Natural killer cell treated with Interleukin-12 subunit alpha and Interleukin-12 subunit beta and Interleukin-15 and Interleukin-18, amount 100 ng/mL, for 72 hours (primary cell): Measurements from ENCODE around the gene NUP153. TPM values are rescaled to one million over a fixed set of nuclear protein-coding genes. Genes with fewer than 3 reads are reported as not detected.

Experiments
- ATAC-seq, 2 donors: fragments of 150-1000 bp; cut with Tn5 transposase in 1 of 2; sonication (Bioruptor Pico), chemical (Tn5 transposase) in 1 of 2; 2 replicates each; pipeline ENCODE4 v1.10.0; 2021
- DNase-seq: peaks from one replicate; pipeline ENCODE4 v3.0.0; 2022; ENCODE audit warnings: low spot score
- H3K27ac Mint-ChIP-seq, 2 donors: 1 replicate in 1 of 2; 2 replicates in 1 of 2; pipeline ENCODE4 v1.8.0; 2022; ENCODE audit warnings: mixed read lengths in 2 of 2, mild to moderate bottlenecking in 1 of 2, moderate library complexity in 1 of 2
- H3K27me3 Mint-ChIP-seq, 2 donors: 1 replicate in 1 of 2; 2 replicates in 1 of 2; pipeline ENCODE4 v1.8.0; 2022; ENCODE audit warnings: mixed read lengths in 2 of 2
- H3K36me3 Mint-ChIP-seq: one replicate; pipeline ENCODE4 v1.8.0; 2022; ENCODE audit warnings: mixed read lengths
- H3K4me1 Mint-ChIP-seq, 2 donors: 1 replicate in 1 of 2; 2 replicates in 1 of 2; pipeline ENCODE4 v1.8.0; 2022; ENCODE audit warnings: low read depth in 2 of 2, mixed read lengths in 2 of 2, mild to moderate bottlenecking in 1 of 2
- H3K4me3 Mint-ChIP-seq: one replicate; pipeline ENCODE4 v1.8.0; 2022; ENCODE audit warnings: mixed read lengths
- H3K9me3 Mint-ChIP-seq: 2 replicates; pipeline ENCODE4 v1.8.0; 2022; ENCODE audit warnings: mixed read lengths
- total RNA-seq, 2 donors: library from RNA; stranded (reverse); gene quantifications; one replicate each; pipeline ENCODE4 v1.2.3, GENCODE V29; 2022

The NUP153 gene
- total RNA-seq, 2 donors from 2014 or later, result 76.6 to 117 TPM

- Mint-ChIP-seq H3K27ac (peak overlapping the region; percentile 97 to 99), H3K4me3 (peak overlapping the region; percentile 95), H3K27me3 (no peaks in the 10 kb centered on the region), H3K4me1 (peaks cover 33 to 38% of the 10 kb centered on the region in 2 donors), H3K9me3 (no peaks in the 10 kb centered on the region), H3K36me3 (peaks cover 13% of the 10 kb centered on the region)
- ATAC-seq (peak in 1 of 2 donors; percentile 1), DNase-seq (no peak)
Measured at GRCh38 chr6:17705428-17705777, 1.3 kb downstream of the NUP153 start.

DNA sequence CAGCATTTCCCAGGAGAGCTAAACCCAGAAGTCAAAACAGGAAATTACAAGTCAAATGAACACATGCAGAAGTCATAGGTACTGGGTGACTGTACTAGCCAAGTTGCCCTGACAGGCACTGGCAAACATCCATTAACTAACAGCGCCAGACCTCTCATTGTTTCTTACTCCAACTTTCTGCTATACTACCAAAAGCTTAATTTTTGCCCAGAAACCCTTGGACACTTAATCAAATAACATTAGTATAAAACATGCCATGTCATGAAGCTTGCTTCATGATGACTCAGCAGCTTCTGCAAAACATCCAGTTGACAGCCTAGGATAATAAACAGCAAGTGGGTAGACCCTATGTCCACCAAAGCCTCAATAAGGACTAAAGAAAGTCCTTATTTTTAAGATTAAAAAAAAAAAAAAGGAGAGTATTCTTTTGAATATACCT, 3.5 kb downstream of the NUP153 start:
- ATAC-seq (no peak), DNase-seq (no peak)
- no peaks in the 10 kb centered on the region for H3K9me3 Mint-ChIP-seq

GRCh38 chr6:17700421-17701416, 6.0 kb downstream of the NUP153 start:
- Mint-ChIP-seq H3K4me1 (peaks cover 35% of the 10 kb centered on the region in 2 donors), H3K4me3 (peak overlapping the region; percentile 10), H3K9me3 (no peaks in the 10 kb centered on the region), H3K36me3 (no peaks in the 10 kb centered on the region), H3K27ac (peak overlapping the region; percentile 23 to 33), H3K27me3 (no peaks in the 10 kb centered on the region)
- DNase-seq (no peak), ATAC-seq (no peak)

More for the DNA sequence above, 3.5 kb downstream of the NUP153 start:
- no peaks in the 10 kb centered on the region for H3K27me3 Mint-ChIP-seq
- H3K36me3 Mint-ChIP-seq, result peaks cover 6% of the 10 kb centered on the region
- H3K27ac Mint-ChIP-seq, result peak overlapping the region; percentile 97 to 99
- peak overlapping the region; percentile 95 for H3K4me3 Mint-ChIP-seq
- H3K4me1 Mint-ChIP-seq, result peaks cover 29 to 39% of the 10 kb centered on the region in 2 donors

DNA sequence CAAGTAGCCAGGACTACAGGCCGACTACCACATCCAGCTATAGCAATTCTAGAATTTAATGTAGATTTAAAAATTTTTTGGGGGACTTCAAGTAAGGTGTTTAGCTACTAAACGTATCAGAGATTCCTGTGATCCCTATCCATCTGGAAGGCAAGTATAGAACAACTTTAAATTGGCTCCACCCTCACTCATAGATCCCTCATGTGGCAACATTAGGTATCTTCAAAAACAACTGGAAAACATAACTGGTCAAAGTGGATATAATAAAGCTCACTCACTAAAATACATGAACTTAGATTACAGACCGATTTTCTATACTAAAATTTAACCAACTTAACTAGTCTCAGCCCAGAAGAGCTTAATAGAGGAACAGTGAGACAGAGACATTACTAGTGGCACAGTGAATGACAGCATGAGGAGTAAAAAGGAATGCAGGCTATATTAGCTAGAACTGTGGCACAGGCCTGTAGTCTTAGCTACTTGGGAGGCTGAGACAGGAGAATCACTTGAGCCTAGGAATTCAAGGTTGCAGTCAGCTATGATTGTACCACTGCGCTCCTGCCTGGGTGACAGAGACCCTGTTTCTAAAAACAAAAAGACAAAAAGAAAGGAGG, 14.7 kb downstream of the NUP153 start:
- Mint-ChIP-seq H3K27ac (peak overlapping the region in 1 of 2 donors; percentile 72), H3K4me1 (peaks cover 48 to 65% of the 10 kb centered on the region in 2 donors), H3K27me3 (no peaks in the 10 kb centered on the region), H3K4me3 (no peak overlapping the region), H3K36me3 (no peaks in the 10 kb centered on the region), H3K9me3 (no peaks in the 10 kb centered on the region)
- DNase-seq, result no peak
- ATAC-seq, result no peak

GRCh38 chr6:17688481-17688880, 18.2 kb downstream of the NUP153 start:
- Mint-ChIP-seq H3K27me3 (no peaks in the 10 kb centered on the region), H3K4me3 (no peak overlapping the region), H3K4me1 (peaks cover 44 to 55% of the 10 kb centered on the region in 2 donors), H3K27ac (no peak overlapping the region), H3K9me3 (no peaks in the 10 kb centered on the region), H3K36me3 (peaks cover 7% of the 10 kb centered on the region)
- no peak for DNase-seq
- no peak for ATAC-seq

DNA sequence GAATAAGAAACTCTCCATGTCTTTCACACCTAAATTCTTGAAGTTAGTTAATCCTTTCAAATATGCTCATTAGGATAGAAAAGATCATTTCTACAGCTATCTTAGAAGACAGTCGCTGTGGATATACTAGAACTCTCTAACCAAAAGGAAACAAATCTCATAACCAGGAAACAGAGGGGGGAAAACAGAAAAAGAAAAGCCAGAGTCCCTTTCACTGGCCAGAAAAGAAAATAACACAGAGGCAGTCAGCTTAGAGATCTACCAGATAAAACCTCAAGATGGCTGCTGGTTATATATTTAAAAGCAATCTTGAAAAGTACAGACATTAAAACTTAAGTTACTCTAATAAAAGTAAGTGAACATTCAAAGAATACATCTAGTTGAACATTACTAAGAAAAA, 19.6 kb downstream of the NUP153 start:
- peaks cover 14% of the 10 kb centered on the region for H3K36me3 Mint-ChIP-seq

DNA sequence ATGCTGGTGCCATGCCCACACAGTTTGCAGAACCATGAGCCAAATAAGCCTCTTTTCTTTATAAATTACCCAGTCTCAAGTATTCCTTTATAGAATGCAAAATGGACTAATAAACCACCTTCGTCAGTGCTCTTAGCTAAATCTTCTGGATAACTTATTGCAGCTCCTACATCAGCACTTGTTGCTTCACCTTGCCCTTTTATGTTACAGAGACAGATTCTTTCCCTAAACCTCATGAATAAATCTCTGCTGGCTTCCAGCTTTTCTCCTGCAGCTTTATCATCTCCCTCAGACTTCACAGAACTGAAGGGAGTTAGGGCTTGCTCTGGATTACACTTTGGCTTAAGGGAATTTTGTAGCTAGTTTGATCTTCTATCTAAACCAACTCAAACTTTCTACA, 22.6 kb downstream of the NUP153 start:
- H3K36me3 Mint-ChIP-seq, result peaks cover 21% of the 10 kb centered on the region
- DNase-seq (no peak), ATAC-seq (no peak)
- H3K27me3 Mint-ChIP-seq, result no peaks in the 10 kb centered on the region
- H3K4me3 Mint-ChIP-seq, result no peak overlapping the region
- no peak overlapping the region for H3K27ac Mint-ChIP-seq
- H3K4me1 Mint-ChIP-seq, result peaks cover 50 to 59% of the 10 kb centered on the region in 2 donors
- H3K9me3 Mint-ChIP-seq, result no peaks in the 10 kb centered on the region

More for the DNA sequence above, 19.6 kb downstream of the NUP153 start:
- ATAC-seq (no peak), DNase-seq (no peak)
- H3K9me3 Mint-ChIP-seq, result no peaks in the 10 kb centered on the region
- H3K4me1 Mint-ChIP-seq, result peaks cover 43 to 53% of the 10 kb centered on the region in 2 donors
- no peak overlapping the region for H3K4me3 Mint-ChIP-seq
- no peaks in the 10 kb centered on the region for H3K27me3 Mint-ChIP-seq
- H3K27ac Mint-ChIP-seq, result peak overlapping the region in 1 of 2 donors; percentile 73

GRCh38 chr6:17683428-17683827, 23.3 kb downstream of the NUP153 start:
- Mint-ChIP-seq H3K4me1 (peaks cover 56 to 61% of the 10 kb centered on the region in 2 donors), H3K27ac (no peak overlapping the region), H3K4me3 (no peak overlapping the region), H3K36me3 (peaks cover 21% of the 10 kb centered on the region), H3K9me3 (no peaks in the 10 kb centered on the region), H3K27me3 (no peaks in the 10 kb centered on the region)
- DNase-seq (no peak), ATAC-seq (no peak)

- peaks cover 53 to 63% of the 10 kb centered on the region in 2 donors for H3K4me1 Mint-ChIP-seq
- no peak overlapping the region for H3K27ac Mint-ChIP-seq
- H3K9me3 Mint-ChIP-seq, result no peaks in the 10 kb centered on the region
- H3K27me3 Mint-ChIP-seq, result no peaks in the 10 kb centered on the region
- H3K4me3 Mint-ChIP-seq, result no peak overlapping the region
- no peak for DNase-seq
- peaks cover 21% of the 10 kb centered on the region for H3K36me3 Mint-ChIP-seq
- ATAC-seq, result no peak
Measured at GRCh38 chr6:17679726-17680125, 27.0 kb downstream of the NUP153 start.

DNA sequence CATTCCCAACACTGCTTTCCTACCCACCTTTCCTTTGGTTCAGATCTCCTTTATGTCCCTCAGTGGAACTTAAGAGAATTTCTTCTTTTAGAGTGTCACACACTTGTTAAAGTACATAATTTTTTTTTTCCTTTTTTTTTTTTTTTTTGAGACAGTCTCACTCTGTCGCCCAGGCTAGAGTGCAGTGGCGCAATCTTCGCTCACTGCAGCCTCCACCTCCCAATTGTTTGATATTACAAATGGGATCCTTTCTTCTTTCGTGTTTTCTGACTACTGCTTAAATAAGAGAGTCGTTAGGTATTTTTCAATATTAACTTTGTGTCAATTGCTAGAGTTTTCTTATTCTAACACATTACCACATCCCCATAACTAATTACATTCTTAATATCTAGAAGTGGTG, 29.1 kb downstream of the NUP153 start:
- ATAC-seq, result no peak
- DNase-seq, result no peak
- H3K27me3 Mint-ChIP-seq, result no peaks in the 10 kb centered on the region
- H3K36me3 Mint-ChIP-seq, result peaks cover 22% of the 10 kb centered on the region
- H3K4me1 Mint-ChIP-seq, result peaks cover 47 to 58% of the 10 kb centered on the region in 2 donors
- H3K9me3 Mint-ChIP-seq, result no peaks in the 10 kb centered on the region
- no peak overlapping the region for H3K4me3 Mint-ChIP-seq
- peak overlapping the region in 1 of 2 donors; percentile 82 for H3K27ac Mint-ChIP-seq

DNA sequence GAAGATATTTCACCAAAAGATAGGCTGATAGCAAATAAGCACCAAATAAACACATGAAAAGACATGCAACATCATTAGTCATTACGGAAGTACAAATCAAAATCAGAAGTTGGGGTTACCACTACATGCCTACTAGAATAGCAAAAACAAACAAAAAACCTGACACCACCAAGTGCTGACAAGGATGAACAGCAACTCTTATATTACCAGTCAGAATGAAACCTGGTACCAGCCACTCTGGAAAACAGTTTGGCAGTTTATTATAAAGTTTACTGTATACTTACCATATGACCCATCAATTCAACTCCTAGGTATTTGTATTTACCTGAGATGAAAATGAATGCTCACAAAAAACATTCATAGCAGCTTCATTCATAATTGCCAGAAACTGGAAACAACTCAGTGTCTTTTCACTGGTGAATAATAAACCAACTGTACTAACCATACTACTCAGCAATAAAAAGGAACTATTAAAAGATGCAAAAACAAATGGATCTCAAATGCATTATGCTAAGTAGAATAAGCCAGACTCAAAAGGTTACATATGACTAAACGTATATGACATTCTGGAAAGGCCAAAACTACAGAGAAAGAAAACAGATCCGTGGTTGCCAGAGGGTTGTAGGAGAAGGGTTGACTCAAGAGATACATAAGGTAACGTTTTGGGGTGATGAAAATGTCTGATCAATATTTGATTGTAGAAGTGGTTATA, 33.0 kb downstream of the NUP153 start:
- Mint-ChIP-seq H3K27me3 (no peaks in the 10 kb centered on the region), H3K36me3 (peaks cover 26% of the 10 kb centered on the region), H3K4me3 (peak overlapping the region; percentile 5), H3K9me3 (no peaks in the 10 kb centered on the region), H3K27ac (peak overlapping the region; percentile 62 to 64), H3K4me1 (peaks cover 23 to 36% of the 10 kb centered on the region in 2 donors)
- ATAC-seq, result peak; percentile 77 to 91
- DNase-seq, result no peak

DNA sequence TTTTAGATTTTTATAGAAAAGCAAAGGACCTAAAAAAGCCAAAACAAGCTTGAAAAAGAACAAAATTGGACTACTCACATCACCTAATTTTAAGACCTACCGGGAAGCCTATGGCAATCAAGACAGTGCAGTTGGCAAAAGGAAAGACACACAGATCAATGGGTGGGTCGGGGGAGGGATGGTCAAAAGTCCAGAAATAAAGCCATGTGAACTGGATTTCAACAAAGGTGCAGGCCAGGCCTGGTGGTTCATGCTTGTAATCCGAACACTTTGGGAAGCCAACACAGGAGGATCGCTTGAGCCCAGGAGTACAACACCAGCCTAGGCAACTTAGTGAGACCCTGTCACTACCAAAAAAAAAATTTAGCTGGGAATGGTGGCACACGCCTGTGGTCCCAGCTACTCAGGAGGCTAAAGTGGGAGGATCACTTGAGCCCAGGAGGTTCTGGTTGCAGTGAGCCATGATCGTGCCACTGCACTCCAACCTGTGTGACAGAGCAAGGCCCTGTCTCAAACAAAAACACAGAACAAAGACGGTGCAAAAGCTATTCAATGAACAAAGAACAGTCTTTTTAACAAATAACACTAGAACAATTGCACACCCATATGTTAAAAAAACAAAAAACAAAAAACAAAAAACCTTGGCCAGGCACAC, 34.5 kb downstream of the NUP153 start:
- DNase-seq (no peak), ATAC-seq (no peak)
- Mint-ChIP-seq H3K27me3 (no peaks in the 10 kb centered on the region), H3K27ac (no peak overlapping the region), H3K4me1 (peaks cover 16 to 24% of the 10 kb centered on the region in 2 donors), H3K9me3 (no peaks in the 10 kb centered on the region), H3K4me3 (no peak overlapping the region), H3K36me3 (peaks cover 26% of the 10 kb centered on the region)

DNA sequence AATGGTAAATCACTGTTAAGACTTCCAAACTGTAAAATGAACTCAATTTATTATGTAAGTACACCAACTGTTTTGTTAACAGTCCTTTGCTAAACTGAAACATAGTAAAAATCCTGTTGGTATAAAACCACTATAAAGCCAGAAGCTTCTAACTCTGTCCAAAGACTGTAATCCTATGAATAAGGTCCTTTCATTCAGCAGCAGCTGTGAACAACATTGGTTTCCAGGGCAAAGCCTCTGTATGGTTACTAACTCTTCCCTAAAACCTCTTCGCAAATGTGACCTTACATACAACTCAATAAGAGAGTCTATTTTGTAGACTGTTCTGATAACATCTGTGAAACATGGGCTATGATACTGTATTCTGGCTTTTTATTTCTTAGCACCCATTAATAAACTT, 40.1 kb downstream of the NUP153 start:
- no peak for DNase-seq
- Mint-ChIP-seq H3K36me3 (peaks cover 23% of the 10 kb centered on the region), H3K9me3 (no peaks in the 10 kb centered on the region), H3K4me3 (peak overlapping the region; percentile 3), H3K27me3 (no peaks in the 10 kb centered on the region), H3K4me1 (peaks cover 24 to 43% of the 10 kb centered on the region in 2 donors), H3K27ac (peak overlapping the region; percentile 31 to 68)
- no peak for ATAC-seq
